A673 (cell line): ENCODE data around the gene KCNJ9. TPM values are rescaled to one million over a fixed set of nuclear protein-coding genes. Genes with fewer than 3 reads are reported as not detected.

Experiments
- BruUV-seq: library from RNA; stranded (reverse); fragments of 400-500 nt; replicated peaks from 2 replicates; lab custom pipeline; 2021; lab: Mats Ljungman, UMichigan
- CTCF ChIA-PET: fragments of 300-600 bp; sonication (Branson Sonifier 250); formaldehyde crosslinking; loops from one replicate; lab custom pipeline; 2022; ENCODE audit warnings: antibody characterized with exemption; lab: Charles Lee
- POLR2A ChIA-PET: fragments of 300-600 bp; sonication (Branson Sonifier 250); formaldehyde crosslinking; loops from one replicate; lab custom pipeline; 2022; ENCODE audit warnings: antibody characterized with exemption; ENCODE audit not compliant: low non-redundant PET; lab: Charles Lee
- DNase-seq: peaks from one replicate; pipeline ENCODE4 v3.0.0-alpha.2; 2015; ENCODE audit warnings: low spot score
- H3K27ac ChIP-seq: fragments of 200-600 bp; sonication (generic); 2 replicates; pipeline ENCODE4 v1.5.1; 2016; ENCODE audit warnings: mixed run types, low read depth, mild to moderate bottlenecking, mixed read lengths, antibody characterized with exemption, low read length; ENCODE audit not compliant: poor library complexity, severe bottlenecking
- H3K27me3 ChIP-seq: fragments of 200-600 bp; sonication (generic); replicated peaks from 2 replicates; pipeline ENCODE4 v1.6.1; 2017; ENCODE audit warnings: mixed run types, low read depth, mild to moderate bottlenecking, mixed read lengths, antibody characterized with exemption, low read length; ENCODE audit not compliant: insufficient read depth, poor library complexity
- H3K36me3 ChIP-seq: fragments of 200-600 bp; sonication (generic); 2 replicates; pipeline ENCODE4 v1.6.1; 2016; ENCODE audit warnings: mixed run types, mild to moderate bottlenecking, mixed read lengths, antibody characterized with exemption, low read length; ENCODE audit not compliant: insufficient read depth, poor library complexity, severe bottlenecking
- H3K4me1 ChIP-seq: fragments of 200-600 bp; sonication (generic); 2 replicates; pipeline ENCODE4 v1.6.1; 2017; ENCODE audit warnings: mixed run types, mild to moderate bottlenecking, mixed read lengths, antibody characterized with exemption, low read length; ENCODE audit not compliant: insufficient read depth, poor library complexity, severe bottlenecking
- H3K4me3 ChIP-seq: fragments of 200-600 bp; sonication (generic); 2 replicates; pipeline ENCODE4 v1.5.1; 2016; ENCODE audit warnings: low read depth, mixed run types, mild to moderate bottlenecking, mixed read lengths, low read length; ENCODE audit not compliant: poor library complexity, severe bottlenecking
- H3K9me3 ChIP-seq: fragments of 200-600 bp; sonication (generic); 2 replicates; pipeline ENCODE4 v1.6.1; 2016; ENCODE audit warnings: mixed run types, low read depth, mild to moderate bottlenecking, mixed read lengths, antibody characterized with exemption, low read length; ENCODE audit not compliant: poor library complexity, severe bottlenecking
- CTCF ChIP-seq: fragments of 300-800, 200-600 bp; sonication (generic); conservative IDR thresholded peaks from 2 replicates; pipeline ENCODE4 v1.5.1; 2017; ENCODE audit warnings: low read depth, mild to moderate bottlenecking, antibody characterized with exemption, low read length, moderate library complexity, mixed read lengths
- EZH2 ChIP-seq: fragments of 200-600 bp; sonication (generic); IDR thresholded peaks from 2 replicates; pipeline ENCODE4 v1.6.1; 2017; ENCODE audit warnings: borderline replicate concordance, low read depth, mild to moderate bottlenecking, mixed read lengths, antibody characterized with exemption, low read length; ENCODE audit not compliant: poor library complexity, severe bottlenecking
- intact Hi-C: fragments of 100-400 bp; cut with micrococcal nuclease; formaldehyde crosslinking; loops from one replicate; pipeline ENCODE4 v1.10.0; 2022; ENCODE audit not compliant: unreplicated experiment
- total RNA-seq: library from RNA; stranded (reverse); gene quantifications from 2 replicates; pipeline ENCODE4 v1.2.3, GENCODE V29; 2021

The KCNJ9 gene
- total RNA-seq, 1 experiment from 2014 or later, result not detected

- Histone ChIP-seq H3K9me3 (no peaks in the 10 kb centered on the region), H3K27me3 (no peaks in the 10 kb centered on the region), H3K4me3 (peak overlapping the region; percentile 51), H3K36me3 (no peaks in the 10 kb centered on the region), H3K27ac (peak overlapping the region; percentile 79), H3K4me1 (peaks cover 17% of the 10 kb centered on the region)
- intact Hi-C loops, result no loop called here
- POLR2A ChIA-PET, result no interaction called here
- CTCF ChIA-PET, result interaction anchor here (1.0 to 1.7 kb wide), 3 partner anchors 10 to 153 kb away, joined by 3 to 7 read pairs (median 3); no protein-coding TSS in a partner anchor
- BruUV-seq, result no TSS peak
- peak; percentile 95 for DNase-seq
- TF ChIP-seq CTCF, result no peak
- no peak for TF ChIP-seq EZH2
Observed at GRCh38 chr1:160098852-160099561, 17.7 kb downstream of the KCNJ9 start.

GRCh38 chr1:160099716-160100375 is 18.5 kb downstream of the KCNJ9 start:
- Histone ChIP-seq H3K27ac (no peak overlapping the region), H3K27me3 (no peaks in the 10 kb centered on the region), H3K36me3 (no peaks in the 10 kb centered on the region), H3K4me1 (peaks cover 17% of the 10 kb centered on the region), H3K4me3 (peak overlapping the region; percentile 51), H3K9me3 (no peaks in the 10 kb centered on the region)
- ChIA-PET POLR2A (no interaction called here), CTCF (interaction anchor here (0.5 to 3.0 kb wide), 3 partner anchors 152 to 310 kb away, joined by 3 to 25 read pairs (median 3); no protein-coding TSS in a partner anchor)
- intact Hi-C loops, result loop anchor here (2.0 kb wide), 1 partner anchor 93 kb away; no protein-coding TSS in a partner anchor
- no TSS peak for BruUV-seq
- DNase-seq, result no peak
- no peak for TF ChIP-seq CTCF
- no peak for TF ChIP-seq EZH2

- DNase-seq, result peak; percentile 91
- peaks cover 17% of the 10 kb centered on the region for H3K4me1 ChIP-seq
- no TSS peak for BruUV-seq
- TF ChIP-seq CTCF, result peak; percentile 97
- TF ChIP-seq EZH2, result no peak
- H3K36me3 ChIP-seq, result no peaks in the 10 kb centered on the region
- CTCF ChIA-PET, result interaction anchor here (0.5 to 3.0 kb wide), 11 partner anchors 84 to 823 kb away, joined by 3 to 25 read pairs (median 6); no protein-coding TSS in a partner anchor
- no peaks in the 10 kb centered on the region for H3K27me3 ChIP-seq
- intact Hi-C loops, result loop anchor here (1.0 to 2.0 kb wide), 4 partner anchors 92 to 275 kb away; no protein-coding TSS in a partner anchor
- H3K9me3 ChIP-seq, result no peaks in the 10 kb centered on the region
- POLR2A ChIA-PET, result no interaction called here
- no peak overlapping the region for H3K27ac ChIP-seq
- no peak overlapping the region for H3K4me3 ChIP-seq
Observed at GRCh38 chr1:160101037-160101716, 19.8 kb downstream of the KCNJ9 start.
